Right kidney (tissue), 1 donor: ENCODE measurements around the gene ADAMTSL3.

Source experiments
- DNase-seq: peaks from one replicate; pipeline ENCODE4 v3.0.0-alpha.2; 2016

The ADAMTSL3 gene

DNA sequence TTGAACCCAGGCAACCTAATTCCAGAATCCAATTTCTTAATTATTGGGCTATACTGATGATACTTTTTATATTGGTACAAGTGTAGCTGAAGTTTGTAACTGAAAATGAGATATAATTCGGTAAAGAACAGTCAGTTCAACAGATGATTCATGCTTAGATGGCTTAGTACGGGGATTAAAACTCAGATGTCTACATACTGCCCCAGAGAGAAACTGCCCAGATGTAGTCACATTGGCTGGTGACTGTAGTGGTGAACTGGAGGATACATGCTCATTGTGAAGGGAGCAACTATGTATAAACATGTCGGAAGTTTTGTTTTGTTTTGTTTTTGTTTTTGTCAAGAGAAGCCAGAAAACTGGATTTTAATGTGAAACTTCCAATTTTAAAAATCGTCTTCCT lies 179.6 kb downstream of the ADAMTSL3 start:
- DNase-seq, result no peak

DNA sequence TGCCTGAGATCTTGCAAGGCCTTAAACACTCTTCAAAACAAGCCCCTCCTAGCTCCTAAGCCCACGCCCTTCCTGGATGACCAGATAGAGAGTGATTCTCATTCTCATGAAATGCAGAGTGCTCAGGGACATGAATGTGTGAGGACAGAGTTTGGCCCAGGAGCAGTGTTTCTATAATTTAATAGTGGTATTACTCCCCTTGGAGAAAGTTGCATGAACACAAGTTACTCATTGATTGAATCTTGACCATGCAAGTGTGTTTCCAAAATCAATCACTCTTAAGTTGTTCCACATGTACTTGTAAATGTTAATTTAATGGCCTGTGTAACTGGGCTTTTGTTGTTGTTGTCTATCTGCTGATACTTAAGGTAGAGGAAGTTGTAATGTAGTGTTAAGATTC lies 181.6 kb downstream of the ADAMTSL3 start:
- DNase-seq, result no peak

DNA sequence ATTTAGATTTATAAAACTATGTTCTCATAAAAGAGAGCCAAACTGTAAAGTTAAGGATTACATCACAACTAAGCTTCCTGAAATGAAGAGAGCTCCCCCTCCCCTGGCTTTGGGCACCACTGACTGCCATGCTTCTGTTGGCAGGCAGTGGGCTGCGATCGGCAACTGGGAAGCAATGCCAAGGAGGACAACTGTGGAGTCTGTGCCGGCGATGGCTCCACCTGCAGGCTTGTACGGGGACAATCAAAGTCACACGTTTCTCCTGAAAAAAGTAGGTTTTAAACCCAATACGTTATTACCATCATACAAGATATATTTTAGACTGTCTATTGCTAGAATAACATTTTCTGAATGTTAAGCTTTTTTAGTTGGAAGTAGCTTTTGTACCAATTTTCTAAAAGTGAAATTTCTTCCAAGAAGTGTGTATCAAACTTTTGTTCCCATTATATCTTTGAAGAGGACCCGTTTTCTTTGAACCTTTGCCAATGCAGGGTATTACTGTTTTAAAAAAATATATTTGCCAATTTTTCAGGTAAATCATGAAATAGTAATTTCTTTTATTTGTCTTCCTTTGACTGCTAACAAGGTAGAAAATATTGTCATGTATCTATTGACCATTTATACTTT lies 184.1 kb downstream of the ADAMTSL3 start:
- peak; percentile 6 for DNase-seq

DNA sequence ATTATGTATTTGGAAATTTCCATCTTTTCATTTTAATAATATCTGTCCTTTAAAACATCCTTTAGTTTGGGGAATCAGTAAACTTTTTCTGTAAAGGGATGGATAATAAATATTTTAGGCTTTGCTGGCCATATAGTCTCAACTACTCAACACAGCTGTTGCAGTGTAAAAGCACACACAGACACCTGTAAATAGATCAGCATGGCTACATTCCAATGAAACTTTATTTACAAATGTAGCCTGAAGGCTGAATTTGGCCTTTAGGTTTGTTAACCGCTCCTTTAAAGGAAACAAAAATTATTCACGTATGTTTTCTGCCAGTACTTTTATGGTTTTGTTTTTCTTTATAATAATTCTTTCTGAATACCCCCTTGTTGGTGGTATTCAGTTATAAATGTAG lies 184.8 kb downstream of the ADAMTSL3 start:
- DNase-seq, result no peak

DNA sequence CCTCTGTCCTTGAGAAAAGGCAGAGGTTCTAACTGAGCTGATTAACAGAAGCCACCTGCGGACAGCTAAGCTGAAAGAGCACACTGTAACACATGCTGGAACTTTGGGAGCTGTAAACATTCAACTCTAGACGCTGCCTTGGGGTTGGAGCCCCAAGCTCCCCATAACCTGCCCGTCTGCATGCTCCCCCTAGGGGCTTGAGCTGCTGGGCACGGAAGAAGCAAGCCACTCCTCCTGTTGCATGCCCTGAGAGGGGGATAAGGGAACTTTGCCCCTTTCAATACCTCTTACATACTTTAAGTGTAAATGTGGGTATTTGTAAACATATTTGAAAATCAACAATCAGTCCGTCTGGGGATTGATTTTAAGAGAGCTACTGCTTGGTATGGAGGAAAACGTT lies 188.4 kb downstream of the ADAMTSL3 start:
- no peak for DNase-seq

DNA sequence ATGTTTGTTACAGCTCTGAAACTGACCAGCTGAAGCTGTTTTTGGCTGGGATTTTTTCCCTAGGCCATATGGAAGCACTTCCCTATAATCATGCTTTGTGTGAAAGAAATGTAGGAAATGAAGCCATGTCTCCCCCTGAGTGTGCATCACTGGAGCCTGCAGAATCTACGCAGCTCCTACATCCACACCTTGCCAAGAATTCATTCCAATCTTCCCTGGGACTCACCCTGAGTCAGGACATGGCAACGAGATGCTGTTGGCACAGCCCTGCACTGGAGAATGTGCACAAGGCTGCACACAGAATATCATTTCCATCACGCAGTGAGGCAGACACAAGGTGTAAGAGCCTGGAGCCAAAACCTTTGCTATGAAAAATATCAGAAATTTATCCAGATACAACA lies 189.5 kb downstream of the ADAMTSL3 start:
- no peak for DNase-seq

DNA sequence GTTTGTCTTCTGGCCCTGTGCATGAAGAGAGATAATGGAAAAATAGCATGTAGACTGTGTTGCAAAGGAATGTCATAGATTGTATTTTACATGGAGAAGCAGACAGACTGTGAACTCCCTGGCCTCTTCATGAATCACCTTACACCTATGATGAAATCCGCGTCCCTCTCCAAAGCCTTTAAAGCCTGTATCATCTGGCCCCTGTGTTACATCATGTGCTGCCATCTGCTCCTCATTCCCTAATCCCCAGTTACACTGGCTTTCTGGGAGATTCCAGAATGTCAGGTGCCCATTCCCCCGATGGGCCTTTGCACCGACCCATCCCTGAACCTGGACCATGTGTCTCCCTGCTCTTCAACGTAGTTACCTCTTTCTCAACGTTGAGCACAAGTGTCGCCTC lies 190.8 kb downstream of the ADAMTSL3 start:
- no peak for DNase-seq

DNA sequence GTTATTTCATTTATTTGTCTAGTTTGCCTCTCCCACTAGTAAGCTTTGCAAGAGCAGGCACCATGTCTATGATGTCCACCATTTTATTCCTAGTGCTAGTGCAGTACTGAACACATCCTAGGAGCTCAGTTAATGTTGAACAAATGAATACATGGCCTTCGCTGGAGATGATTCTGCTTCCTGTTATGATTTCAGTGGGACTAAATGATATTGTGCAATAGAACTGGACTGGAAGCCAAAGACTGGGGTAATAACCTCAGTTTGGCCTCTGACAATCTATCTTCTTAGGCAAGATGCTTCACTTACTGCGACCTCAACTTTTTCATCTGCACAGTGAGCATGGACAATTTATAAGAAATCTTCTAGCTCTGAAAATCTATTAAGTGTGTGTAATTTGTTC lies 191.3 kb downstream of the ADAMTSL3 start:
- DNase-seq, result no peak

DNA sequence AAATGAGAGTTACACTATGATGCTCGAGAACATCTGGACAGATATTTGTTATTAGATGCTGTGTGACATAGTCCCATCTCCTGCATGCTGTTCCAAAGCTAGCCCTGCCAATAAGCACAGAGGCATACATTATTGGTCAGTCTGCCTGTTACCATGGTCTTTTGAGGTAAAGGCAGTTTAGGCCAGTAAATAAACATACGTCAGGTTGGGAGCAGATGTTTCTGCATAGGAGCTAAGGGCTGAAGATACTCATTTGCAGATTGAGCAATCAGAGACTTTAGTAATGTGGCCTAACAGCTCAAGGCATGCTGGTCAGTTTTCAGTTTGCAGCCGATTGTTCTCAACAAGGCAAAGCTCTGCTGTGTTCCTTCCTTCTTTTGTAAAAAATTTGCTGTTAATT lies 192.9 kb downstream of the ADAMTSL3 start:
- no peak for DNase-seq

DNA sequence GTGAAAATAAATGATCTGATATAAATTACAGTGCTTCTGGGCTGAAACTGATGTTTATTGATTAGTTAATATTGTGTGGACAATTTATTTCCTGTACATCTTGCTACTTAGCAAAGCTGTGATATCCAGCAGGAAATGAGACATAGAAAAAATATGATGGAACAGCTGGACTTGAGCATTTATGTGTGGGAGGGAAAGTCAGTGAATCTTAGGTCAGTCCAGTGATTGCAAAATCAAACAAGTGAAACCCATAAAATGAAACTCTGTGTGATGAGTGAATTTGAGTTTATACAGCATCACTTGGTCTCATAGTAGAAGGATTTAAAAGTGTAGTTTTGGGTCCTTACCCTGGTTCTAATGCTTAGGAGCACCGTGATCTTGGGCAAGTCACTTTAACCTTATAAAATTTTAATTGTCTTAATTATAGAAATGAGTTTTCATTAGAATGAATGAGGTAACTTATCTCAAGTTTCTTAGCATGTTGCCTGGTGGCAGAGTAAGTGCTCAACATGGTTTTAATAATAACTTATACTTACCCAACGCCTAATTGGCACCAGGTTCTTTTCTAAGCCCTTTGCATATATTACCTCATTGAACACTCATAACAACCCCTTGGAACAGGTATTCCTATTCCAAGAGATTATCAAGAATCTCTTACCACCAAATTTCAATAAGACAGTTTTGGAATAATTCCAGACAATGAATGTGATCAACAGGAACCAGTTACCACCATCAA lies 194.6 kb downstream of the ADAMTSL3 start:
- DNase-seq, result no peak

DNA sequence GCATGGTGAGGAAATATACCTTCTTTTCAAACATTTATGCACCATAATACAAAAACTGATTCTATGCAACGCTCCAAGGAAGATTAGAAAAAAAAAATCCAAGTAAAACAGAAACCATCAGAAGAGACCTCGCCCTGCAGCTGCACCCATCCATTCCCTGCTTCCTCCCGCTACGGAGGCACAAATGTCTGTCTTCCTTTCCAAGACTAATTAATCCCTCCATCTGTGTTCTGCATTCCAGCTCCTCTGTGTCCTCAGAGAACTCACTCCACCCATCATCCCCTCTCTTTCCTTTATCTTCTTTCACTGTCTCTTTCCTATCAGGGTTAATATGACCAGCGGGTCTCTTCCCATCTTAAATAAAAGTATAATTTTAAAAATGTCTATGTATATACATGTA lies 196.1 kb downstream of the ADAMTSL3 start:
- no peak for DNase-seq

DNA sequence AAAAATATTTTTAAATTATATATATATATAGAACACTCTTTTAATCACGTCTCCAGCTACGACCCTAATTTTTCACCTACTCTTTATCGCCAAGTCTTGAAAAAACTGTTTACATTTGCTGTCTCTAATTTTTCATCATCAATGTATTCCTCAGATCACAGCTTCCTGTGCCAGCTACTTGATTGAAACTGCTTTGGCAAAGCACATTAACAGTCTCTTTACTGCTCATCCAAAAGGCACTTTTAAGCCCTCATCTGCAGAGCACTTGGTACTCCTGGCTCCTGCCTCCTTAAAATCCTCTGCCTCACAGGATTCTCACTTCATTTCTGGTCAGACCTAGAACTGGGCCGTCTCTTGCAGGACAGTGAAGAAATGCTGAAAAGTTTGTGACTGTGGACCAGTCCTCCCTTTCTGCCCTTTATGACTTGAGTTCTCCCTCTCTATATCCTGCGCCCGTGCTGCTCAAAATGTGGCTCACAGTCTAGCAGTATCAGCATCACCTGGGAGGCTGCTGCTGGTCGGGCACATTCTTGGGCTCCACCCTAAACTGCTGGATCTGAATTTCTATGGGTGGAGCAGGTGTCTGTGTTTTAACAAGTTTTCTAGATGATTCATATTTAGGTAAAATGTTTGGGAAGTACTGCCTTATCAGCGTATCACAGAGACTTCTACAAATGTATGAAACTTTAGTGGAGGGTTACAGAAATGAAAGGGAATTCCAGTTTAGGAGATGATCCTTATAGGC lies 196.8 kb downstream of the ADAMTSL3 start:
- DNase-seq, result no peak

DNA sequence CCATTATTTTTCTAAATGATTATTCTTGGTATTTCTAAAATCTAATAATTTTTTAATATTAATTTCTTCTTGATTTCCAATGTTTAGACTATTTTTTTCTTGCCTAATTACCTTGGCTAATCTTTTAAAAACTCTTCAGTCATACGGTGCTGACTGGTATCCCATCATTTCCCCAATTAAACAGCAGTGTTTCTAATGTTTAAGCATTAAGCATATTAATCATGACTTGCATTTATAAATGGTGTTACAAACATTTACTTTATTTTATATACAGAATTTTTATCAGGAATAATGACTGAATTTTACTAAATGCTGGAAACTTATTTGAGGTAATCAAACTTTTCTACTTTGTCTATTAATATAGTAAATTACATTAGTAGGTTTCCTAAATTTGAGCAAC lies 199.3 kb downstream of the ADAMTSL3 start:
- DNase-seq, result no peak

DNA sequence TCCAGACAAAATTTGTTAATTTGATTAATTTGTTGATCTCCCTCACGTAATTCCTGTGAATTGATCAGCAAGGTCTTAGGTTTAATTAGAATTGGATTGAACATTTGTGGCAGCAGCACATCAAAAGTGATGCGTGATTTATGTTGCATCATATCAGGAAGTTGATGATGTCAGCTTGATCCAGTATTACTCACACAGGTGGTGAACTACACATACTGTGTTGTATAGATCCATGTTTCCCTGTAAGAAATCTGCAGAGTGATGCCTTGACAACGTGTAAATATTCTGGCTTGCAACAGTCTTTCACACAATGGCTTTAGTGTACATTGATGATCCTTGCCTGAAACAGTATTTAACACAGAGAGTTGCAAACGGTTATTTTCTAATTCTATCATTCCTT lies 200.4 kb downstream of the ADAMTSL3 start:
- DNase-seq, result no peak

DNA sequence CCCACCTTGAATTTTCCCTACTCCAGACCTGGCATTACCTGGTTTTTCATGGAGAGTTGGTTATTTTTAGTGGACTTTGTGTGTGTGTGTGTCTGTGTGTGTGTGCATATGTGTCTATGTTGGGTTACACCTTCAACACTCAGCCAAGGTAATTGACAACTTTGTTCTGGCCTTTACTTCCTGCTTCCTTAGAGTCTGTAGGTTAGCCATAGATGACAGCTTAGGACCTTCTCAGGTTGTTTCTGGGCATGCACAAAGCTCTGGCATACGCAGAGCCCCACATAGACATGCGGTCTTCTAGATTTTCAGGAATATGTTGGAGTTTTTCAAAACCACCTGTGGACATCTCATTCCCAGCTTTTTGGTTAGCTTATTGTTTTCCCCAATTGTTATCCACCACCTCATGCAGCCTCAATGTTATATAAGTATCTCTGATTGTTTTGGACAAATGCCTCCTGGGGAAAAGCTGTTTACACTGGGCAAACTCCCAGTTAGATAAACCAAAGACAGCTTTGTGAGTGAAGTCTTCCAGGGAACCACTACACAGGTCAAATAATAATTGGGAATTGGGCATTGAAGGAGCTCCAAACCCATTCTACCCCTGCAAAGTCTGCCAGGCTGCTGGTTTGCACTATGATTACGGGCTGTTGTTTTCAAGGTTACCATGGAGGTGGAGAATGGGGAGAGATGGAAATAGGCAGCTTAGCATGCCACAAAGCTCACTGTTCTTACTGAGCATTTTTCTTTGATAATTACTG lies 201.2 kb downstream of the ADAMTSL3 start:
- no peak for DNase-seq

DNA sequence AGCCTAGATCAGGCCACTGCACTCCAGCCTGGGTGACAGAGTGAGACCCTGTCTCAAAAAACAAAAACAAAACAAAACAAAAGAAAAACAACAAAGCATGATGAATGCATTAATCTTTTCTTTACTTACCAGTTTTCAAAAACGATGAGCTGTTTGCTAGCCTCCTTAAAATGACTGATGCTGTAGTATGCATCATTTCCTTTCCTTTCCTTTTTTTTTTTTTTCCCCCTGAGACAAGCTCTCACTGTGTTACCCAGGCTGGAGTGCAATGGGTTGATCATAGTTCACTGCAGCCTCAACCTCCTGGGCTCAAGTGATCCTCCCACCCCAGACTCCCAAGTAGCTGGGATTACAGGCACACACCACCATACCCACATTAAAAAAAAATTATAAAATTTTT lies 202.0 kb downstream of the ADAMTSL3 start:
- no peak for DNase-seq

DNA sequence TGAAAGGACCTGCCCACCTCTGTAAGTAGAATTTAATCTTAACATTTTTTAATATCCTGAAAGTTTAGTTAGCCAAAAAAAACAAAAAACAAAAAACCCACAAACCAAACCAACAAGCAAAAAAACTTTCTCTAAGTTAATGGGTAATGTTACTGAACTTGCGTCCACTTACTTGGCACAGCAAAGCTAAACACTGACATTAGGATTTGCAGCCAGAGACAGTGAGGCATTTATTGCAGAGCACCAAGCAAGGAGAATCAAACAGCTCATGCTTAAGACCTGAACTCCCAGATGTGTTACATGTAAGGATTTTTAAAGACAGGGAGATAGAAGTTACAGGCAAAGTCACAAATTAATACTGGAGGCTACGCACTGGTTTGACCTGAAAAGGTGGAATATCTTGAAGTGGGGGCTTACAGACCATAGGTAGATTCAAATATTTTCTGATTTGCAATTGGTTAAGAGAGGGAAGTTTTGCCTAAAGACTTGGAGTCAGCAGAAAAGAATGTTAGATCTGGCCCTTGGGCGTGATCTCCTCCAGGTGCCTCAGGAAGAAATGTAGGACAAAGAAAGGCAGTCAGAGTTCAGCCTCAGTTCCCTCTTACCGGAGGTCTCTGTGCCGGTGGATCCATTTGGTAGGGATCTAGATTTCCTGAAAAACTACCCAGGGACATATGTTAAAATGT lies 205.0 kb downstream of the ADAMTSL3 start:
- no peak for DNase-seq

DNA sequence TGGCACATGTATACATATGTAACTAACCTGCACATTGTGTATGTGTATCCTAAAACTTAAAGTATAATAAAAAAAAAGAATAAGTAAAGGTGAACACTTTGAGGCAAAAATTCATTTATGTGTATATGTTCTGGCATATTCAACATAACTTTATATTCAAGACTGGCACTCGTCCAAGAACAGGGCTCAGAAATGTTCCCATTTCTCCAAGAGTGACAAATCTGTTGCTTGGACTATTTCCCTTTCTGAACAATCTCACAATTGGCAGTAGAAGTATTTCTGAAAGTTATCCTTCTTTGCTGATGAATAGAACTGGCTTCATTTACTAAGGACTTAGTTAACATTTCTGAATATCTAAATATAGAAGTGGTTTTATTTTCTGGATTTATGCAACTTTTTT lies 212.8 kb downstream of the ADAMTSL3 start:
- DNase-seq, result no peak

DNA sequence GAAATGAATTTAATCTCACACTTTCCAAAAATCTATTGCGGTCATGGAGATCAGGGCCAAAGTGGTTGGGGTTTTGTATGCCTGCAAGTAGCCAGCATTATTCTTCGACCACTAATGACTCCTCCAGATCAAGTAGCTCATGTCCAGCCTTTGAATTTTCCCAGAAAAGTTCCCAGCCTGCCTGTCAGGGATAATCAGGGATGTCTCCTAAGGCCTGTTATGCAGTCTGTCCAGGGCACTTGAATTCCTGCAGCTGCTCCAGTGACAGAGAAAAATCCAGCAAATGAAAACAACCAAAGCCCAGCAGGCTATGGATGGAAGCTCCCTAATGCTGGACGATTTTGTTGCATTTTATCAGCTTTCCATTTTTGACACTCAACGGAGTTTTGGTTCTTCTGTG lies 215.4 kb downstream of the ADAMTSL3 start:
- DNase-seq, result no peak

DNA sequence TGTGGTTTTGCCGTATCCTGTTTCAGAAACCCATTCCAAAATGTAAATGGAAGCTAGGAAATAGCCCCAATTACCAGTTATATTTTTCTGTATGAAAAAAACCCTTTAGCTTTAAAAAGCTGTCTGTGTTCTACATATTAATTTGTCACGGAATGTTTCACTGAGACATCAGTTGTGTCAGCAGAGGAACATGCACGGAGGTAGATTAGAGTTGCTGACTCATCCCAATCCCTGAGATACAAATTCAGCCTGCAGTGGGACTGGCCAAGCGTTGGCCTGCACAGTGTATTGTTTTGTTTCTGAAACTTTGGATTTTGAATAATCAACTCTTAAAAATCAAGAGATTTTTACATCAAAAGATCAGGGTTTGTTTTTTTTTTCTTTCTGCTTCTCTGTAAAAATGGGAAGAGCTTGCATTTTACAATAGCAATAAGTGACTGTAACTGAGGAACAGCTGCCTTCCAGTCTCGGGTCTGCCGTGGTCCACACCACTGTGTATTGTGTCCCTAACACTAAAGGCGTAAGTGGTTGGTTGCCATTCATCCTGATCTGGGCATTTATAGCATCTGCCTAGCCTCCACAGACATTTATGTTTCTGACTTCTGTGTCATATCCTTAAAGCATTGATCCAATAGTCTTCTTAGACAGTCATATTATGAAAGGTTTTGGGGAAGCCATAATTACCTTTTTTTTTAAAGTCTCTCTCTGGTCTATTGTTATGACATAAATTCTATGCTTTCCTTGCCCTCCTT lies 218.1 kb downstream of the ADAMTSL3 start:
- no peak for DNase-seq

DNA sequence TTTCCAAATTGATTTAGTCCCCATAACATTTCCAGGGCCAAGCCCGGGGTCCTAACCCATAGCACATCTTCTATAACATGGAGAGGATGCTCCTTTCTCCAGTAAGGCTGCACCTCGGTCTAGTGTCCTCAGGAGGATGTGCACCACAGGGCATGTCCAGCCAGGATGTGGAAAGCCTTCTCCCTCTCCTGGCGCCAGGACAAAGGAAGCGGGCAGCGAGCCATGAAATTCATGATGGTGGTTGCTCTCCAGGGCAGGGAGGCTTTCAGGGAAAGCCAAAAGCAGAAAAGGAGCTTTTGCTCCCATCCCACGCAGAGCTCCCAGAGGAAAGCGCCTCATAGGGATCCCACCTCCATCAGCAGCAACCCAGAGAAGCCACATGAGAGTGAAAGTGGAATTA lies 220.0 kb downstream of the ADAMTSL3 start:
- no peak for DNase-seq

DNA sequence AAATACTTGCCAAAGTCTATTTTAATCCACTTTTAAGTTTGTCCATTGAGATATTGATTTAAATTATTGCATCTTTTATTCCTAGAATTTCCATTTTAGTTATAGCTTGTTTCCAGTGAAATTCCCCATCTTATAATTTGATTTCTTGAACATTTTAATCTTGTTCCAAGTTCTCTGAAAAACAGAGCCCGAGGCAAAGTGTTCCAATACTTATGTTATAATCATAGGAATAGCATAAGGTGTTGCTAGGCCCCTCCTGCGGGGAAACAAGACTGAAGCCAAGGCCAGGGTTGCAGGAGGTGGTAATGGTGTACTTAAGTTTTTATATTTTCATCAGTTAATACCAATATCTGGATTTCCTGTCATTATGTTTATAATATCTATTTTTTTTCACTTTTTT lies 226.6 kb downstream of the ADAMTSL3 start:
- no peak for DNase-seq
